H9 (cell line): ENCODE data around the gene TNRC18. TPM values are rescaled to one million over a fixed set of nuclear protein-coding genes. Genes with fewer than 3 reads are reported as not detected.

Source experiments
- DNase-seq: peaks from one replicate; pipeline ENCODE4 v3.0.0-alpha.2; 2017
- H2AFZ ChIP-seq: one replicate; pipeline ENCODE4 v1.6.1; 2013; ENCODE audit warnings: mild to moderate bottlenecking, low read length, control low read depth, moderate library complexity
- H2AK5ac ChIP-seq: 2 replicates; pipeline ENCODE4 v1.6.1; 2013; ENCODE audit warnings: low read length, control low read depth, mixed read lengths; ENCODE audit not compliant: insufficient read length
- H2BK120ac ChIP-seq: one replicate; pipeline ENCODE4 v1.6.1; 2013; ENCODE audit warnings: low read depth, mild to moderate bottlenecking, low read length, control low read depth, inconsistent platforms; ENCODE audit not compliant: poor library complexity, severe bottlenecking
- H2BK12ac ChIP-seq: 2 replicates; pipeline ENCODE4 v1.6.1; 2013; ENCODE audit warnings: low read length, control low read depth, mixed read lengths, low read depth; ENCODE audit not compliant: insufficient read length
- H2BK15ac ChIP-seq: 2 replicates; pipeline ENCODE4 v1.6.1; 2013; ENCODE audit warnings: low read depth, low read length, control low read depth
- H2BK20ac ChIP-seq: one replicate; pipeline ENCODE4 v1.6.1; 2013; ENCODE audit warnings: low read depth, mild to moderate bottlenecking, low read length, control low read depth, inconsistent platforms; ENCODE audit not compliant: poor library complexity, severe bottlenecking
- H2BK5ac ChIP-seq: 2 replicates; pipeline ENCODE4 v1.6.1; 2013; ENCODE audit warnings: low read length, control low read depth, mixed read lengths; ENCODE audit not compliant: insufficient read length
- H3K14ac ChIP-seq: 2 replicates; pipeline ENCODE4 v1.6.1; 2013; ENCODE audit warnings: low read length, control low read depth; ENCODE audit not compliant: insufficient read depth
- H3K18ac ChIP-seq: 2 replicates; pipeline ENCODE4 v1.6.1; 2013; ENCODE audit warnings: low read depth, mild to moderate bottlenecking, mixed read lengths, low read length, control low read depth; ENCODE audit not compliant: insufficient read length
- H3K23ac ChIP-seq: 2 replicates; pipeline ENCODE4 v1.6.1; 2013; ENCODE audit warnings: low read length, control low read depth, mixed read lengths, low read depth; ENCODE audit not compliant: insufficient read length
- H3K23me2 ChIP-seq: 2 replicates; pipeline ENCODE4 v1.6.1; 2013; ENCODE audit warnings: low read depth, mild to moderate bottlenecking, mixed read lengths, low read length, control low read depth; ENCODE audit not compliant: insufficient read length, poor library complexity, severe bottlenecking
- H3K27ac ChIP-seq: 2 replicates; pipeline ENCODE4 v1.5.1; 2013; ENCODE audit warnings: low read length, control low read depth, mixed read lengths, low read depth; ENCODE audit not compliant: insufficient read length
- H3K27me3 ChIP-seq: 2 replicates; pipeline ENCODE4 v1.6.1; 2013; ENCODE audit warnings: low read length, control low read depth, inconsistent platforms; ENCODE audit not compliant: insufficient read depth
- H3K4ac ChIP-seq: 2 replicates; pipeline ENCODE4 v1.6.1; 2013; ENCODE audit warnings: low read depth, mild to moderate bottlenecking, control low read depth, inconsistent platforms, low read length, moderate library complexity
- H3K4me1 ChIP-seq: 2 replicates; pipeline ENCODE4 v1.6.1; 2013; ENCODE audit warnings: low read length, control low read depth, inconsistent platforms; ENCODE audit not compliant: insufficient read depth
- H3K4me2 ChIP-seq: 2 replicates; pipeline ENCODE4 v1.6.1; 2013; ENCODE audit warnings: low read length, control low read depth, mixed read lengths; ENCODE audit not compliant: insufficient read length, insufficient read depth
- H3K56ac ChIP-seq: 2 replicates; pipeline ENCODE4 v1.6.1; 2013; ENCODE audit warnings: low read depth, mild to moderate bottlenecking, mixed read lengths, low read length, control low read depth; ENCODE audit not compliant: insufficient read length
- H3K79me1 ChIP-seq: 2 replicates; pipeline ENCODE4 v1.6.1; 2013; ENCODE audit warnings: low read depth, mild to moderate bottlenecking, moderate library complexity, low read length, control low read depth, inconsistent platforms; ENCODE audit not compliant: insufficient read depth, poor library complexity, severe bottlenecking
- H3K79me2 ChIP-seq: 2 replicates; pipeline ENCODE4 v1.6.1; 2013; ENCODE audit warnings: low read length, control low read depth, inconsistent platforms; ENCODE audit not compliant: insufficient read depth
- H3K9ac ChIP-seq: 2 replicates; pipeline ENCODE4 v1.6.1; 2013; ENCODE audit warnings: low read length, control low read depth, mixed read lengths; ENCODE audit not compliant: insufficient read length; ENCODE audit errors: extremely low read depth
- H3K9me3 ChIP-seq: one replicate; pipeline ENCODE4 v1.6.1; 2013; ENCODE audit warnings: low read depth, low read length, inconsistent platforms; ENCODE audit not compliant: control insufficient read depth
- H3T11ph ChIP-seq: one replicate; pipeline ENCODE4 v1.6.1; 2013; ENCODE audit warnings: mild to moderate bottlenecking, low read length, control low read depth, inconsistent platforms
- H4K20me1 ChIP-seq: one replicate; pipeline ENCODE4 v1.6.1; 2013; ENCODE audit not compliant: control insufficient read depth, insufficient read length, insufficient read depth
- H4K5ac ChIP-seq: 2 replicates; pipeline ENCODE4 v1.6.1; 2013; ENCODE audit warnings: low read depth, mild to moderate bottlenecking, mixed read lengths, low read length, control low read depth; ENCODE audit not compliant: insufficient read length
- H4K8ac ChIP-seq: replicated peaks from 2 replicates; pipeline ENCODE4 v1.6.1; 2013; ENCODE audit warnings: low read length, control low read depth, mixed read lengths, low read depth; ENCODE audit not compliant: insufficient read length
- H4K91ac ChIP-seq: 2 replicates; pipeline ENCODE4 v1.6.1; 2013; ENCODE audit warnings: low read depth, mild to moderate bottlenecking, moderate library complexity, mixed read lengths, low read length, control low read depth; ENCODE audit not compliant: insufficient read length
- H3K27ac Mint-ChIP-seq, 3 experiments: 2 replicates in 2 of 3; 3 replicates in 1 of 3; pipeline ENCODE4 v1.8.0; 2020 to 2021; ENCODE audit warnings: mixed read lengths in 3 of 3, mild to moderate bottlenecking in 1 of 3, moderate library complexity in 1 of 3
- H3K27me3 Mint-ChIP-seq: 2 replicates; pipeline ENCODE4 v1.8.0; 2021; ENCODE audit warnings: low read depth, mild to moderate bottlenecking, moderate library complexity, mixed read lengths
- H3K36me3 Mint-ChIP-seq, 3 experiments: 2 replicates in 2 of 3; 3 replicates in 1 of 3; pipeline ENCODE4 v1.8.0; 2020 to 2021; ENCODE audit warnings: low read depth in 3 of 3, mixed read lengths in 3 of 3; ENCODE audit not compliant: insufficient read depth in 1 of 3
- H3K4me1 Mint-ChIP-seq, 2 experiments: 2 replicates each; pipeline ENCODE4 v1.8.0; 2020; ENCODE audit warnings: mixed read lengths in 2 of 2
- H3K4me3 Mint-ChIP-seq, 2 experiments: 2 replicates in 1 of 2; 3 replicates in 1 of 2; pipeline ENCODE4 v1.8.0; 2020 to 2021; ENCODE audit warnings: mild to moderate bottlenecking in 2 of 2, mixed read lengths in 2 of 2, moderate library complexity in 1 of 2
- H3K9me3 Mint-ChIP-seq, 2 experiments: 2 replicates in 1 of 2; 3 replicates in 1 of 2; pipeline ENCODE4 v1.8.0; 2020; ENCODE audit warnings: mild to moderate bottlenecking in 2 of 2, mixed read lengths in 2 of 2, moderate library complexity in 1 of 2
- WGBS: extraction: QIAGEN DNeasy Blood & Tissue Kit; methylation state at CpG from one replicate; pipeline ENCODE4 v1.1.7; 2013; ENCODE audit warnings: missing lambda C conversion rate, low lambda C conversion rate, mixed read lengths; ENCODE audit not compliant: insufficient read length; ENCODE audit errors: extremely low coverage; 5-methylcytosine and 5-hydroxymethylcytosine counted together
- total RNA-seq: library from RNA; stranded (reverse); gene quantifications from 2 replicates; pipeline ENCODE4 v1.2.1, GENCODE V29; 2021
- TF ChIP-seq, protein P1 (sequence below): fragments of 200-600 bp; sonication (generic); conservative IDR thresholded peaks from 3 replicates; pipeline ENCODE4 v1.8.0; 2021; ENCODE audit warnings: antibody characterized with exemption, mild to moderate bottlenecking

Gene TNRC18
- total RNA-seq, 1 experiment from 2014 or later, result 21.2 TPM

DNA sequence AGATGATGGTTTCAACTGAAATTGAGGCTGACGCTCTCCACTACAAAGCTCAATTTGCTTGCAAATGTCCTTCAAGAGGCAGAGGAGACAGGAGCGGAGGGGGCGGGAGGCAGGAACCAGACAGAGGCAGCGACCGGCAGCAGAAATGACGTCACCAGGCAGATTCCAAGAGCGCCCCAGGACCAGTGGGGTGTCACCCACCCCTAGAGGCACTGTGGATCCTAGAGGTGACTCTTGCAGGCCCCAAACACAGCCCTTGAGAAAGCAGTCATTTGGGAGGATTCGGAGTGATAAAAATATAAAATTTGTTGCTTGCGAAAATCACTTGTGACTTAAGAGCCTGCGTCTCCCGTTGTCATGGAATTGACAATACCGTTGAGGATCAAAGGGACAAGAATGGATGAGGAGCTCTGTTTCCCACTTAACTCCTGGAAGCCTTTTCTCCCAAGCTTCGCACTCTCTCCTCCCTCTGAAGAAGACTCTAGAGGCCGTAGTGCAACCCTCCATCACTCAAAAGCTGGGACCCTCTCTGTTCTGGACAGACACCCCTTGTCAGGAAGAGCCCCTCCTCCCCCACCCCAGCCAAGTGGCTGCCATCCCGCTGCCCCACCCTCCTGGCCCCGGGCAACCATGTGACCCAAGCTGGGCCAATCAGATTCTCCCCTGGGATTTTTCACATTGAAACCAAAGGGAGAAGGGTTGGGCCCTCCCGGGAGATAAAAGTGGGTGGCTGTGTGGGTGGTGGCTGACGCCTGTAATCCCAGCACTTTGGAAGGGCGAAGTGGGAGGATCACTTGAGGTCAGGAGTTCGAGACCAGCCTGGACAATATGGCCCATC is 157.2 kb downstream of the TNRC18 start:
- no peak overlapping the region for H3K4me3 Mint-ChIP-seq

More for the DNA sequence above, 157.2 kb downstream of the TNRC18 start:
- Histone ChIP-seq H3K23ac (no peak overlapping the region), H3K4me2 (no peak overlapping the region), H2BK12ac (no peak overlapping the region), H3K18ac (no peak overlapping the region), H3K23me2 (no peaks in the 10 kb centered on the region), H3K27me3 (no peaks in the 10 kb centered on the region), H2AFZ (no peak overlapping the region), H3K56ac (no peak overlapping the region), H3K4ac (no peak overlapping the region), H3K27ac (no peak overlapping the region), H2BK120ac (no peak overlapping the region), H4K91ac (no peak overlapping the region), H3K79me1 (no peaks in the 10 kb centered on the region), H4K8ac (no peak overlapping the region), H3K4me1 (no peaks in the 10 kb centered on the region; the same call in 1 of the 2 replicates), H3K79me2 (no peaks in the 10 kb centered on the region), H3K9me3 (no peaks in the 10 kb centered on the region), H2BK15ac (no peak overlapping the region), H3T11ph (no peak overlapping the region), H2BK5ac (no peak overlapping the region), H2BK20ac (no peak overlapping the region), H2AK5ac (peak overlapping the region; percentile 52), H4K20me1 (no peaks in the 10 kb centered on the region), H3K9ac (no peak overlapping the region), H3K14ac (no peak overlapping the region), H4K5ac (no peak overlapping the region)
- peak; percentile 65 for DNase-seq
- Mint-ChIP-seq H3K27ac (peak overlapping the region in 1 of 3 experiments; percentile 18; a peak in 1 of 7 replicates), H3K4me1 (peaks cover 10 to 17% of the 10 kb centered on the region in 2 experiments), H3K27me3 (peaks cover 11% of the 10 kb centered on the region), H3K9me3 (peaks cover 0 to 5% of the 10 kb centered on the region in 2 experiments; a peak in 2 of 5 replicates), H3K36me3 (no peaks in the 10 kb centered on the region)
- WGBS, result no CpG with 5 or more reads among the region's 20 CpGs
- TF ChIP-seq, protein P1, sequence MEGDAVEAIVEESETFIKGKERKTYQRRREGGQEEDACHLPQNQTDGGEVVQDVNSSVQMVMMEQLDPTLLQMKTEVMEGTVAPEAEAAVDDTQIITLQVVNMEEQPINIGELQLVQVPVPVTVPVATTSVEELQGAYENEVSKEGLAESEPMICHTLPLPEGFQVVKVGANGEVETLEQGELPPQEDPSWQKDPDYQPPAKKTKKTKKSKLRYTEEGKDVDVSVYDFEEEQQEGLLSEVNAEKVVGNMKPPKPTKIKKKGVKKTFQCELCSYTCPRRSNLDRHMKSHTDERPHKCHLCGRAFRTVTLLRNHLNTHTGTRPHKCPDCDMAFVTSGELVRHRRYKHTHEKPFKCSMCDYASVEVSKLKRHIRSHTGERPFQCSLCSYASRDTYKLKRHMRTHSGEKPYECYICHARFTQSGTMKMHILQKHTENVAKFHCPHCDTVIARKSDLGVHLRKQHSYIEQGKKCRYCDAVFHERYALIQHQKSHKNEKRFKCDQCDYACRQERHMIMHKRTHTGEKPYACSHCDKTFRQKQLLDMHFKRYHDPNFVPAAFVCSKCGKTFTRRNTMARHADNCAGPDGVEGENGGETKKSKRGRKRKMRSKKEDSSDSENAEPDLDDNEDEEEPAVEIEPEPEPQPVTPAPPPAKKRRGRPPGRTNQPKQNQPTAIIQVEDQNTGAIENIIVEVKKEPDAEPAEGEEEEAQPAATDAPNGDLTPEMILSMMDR, result no peak
